Measurements from ENCODE around the gene WWC1.
A peak's percentile ranks its signal among the peaks of the same experiment; 100 is the strongest.

WWC1 gene

DNA sequence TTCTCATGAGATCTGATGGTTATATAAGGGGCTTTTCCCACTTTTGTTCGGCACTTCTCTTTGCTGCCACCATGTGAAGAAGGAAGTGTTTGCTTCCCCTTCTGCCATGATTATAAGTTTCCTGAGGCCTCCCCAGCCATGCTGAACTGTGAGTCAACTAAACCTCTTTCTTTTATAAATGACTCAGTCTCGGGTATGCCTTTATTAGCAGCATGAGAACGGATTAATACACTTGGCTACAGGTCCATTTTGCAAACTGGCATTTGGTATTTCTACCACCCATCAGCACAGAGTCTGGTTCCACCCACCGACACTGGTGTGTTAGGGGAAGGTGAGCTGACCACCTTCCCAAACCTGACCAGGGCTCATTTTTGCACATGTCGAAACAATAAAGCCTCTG lies 146.9 kb downstream of the WWC1 start:
- Histone ChIP-seq H3K4me3 (ENCODE audit: low read length) (no peak overlapping the region), H3K36me3 (ENCODE audit: insufficient read depth, low read depth, low read length) (peaks cover 59% of the 10 kb centered on the region), H3K9ac (ENCODE audit: low read depth, low read length) (no peak overlapping the region)

DNA sequence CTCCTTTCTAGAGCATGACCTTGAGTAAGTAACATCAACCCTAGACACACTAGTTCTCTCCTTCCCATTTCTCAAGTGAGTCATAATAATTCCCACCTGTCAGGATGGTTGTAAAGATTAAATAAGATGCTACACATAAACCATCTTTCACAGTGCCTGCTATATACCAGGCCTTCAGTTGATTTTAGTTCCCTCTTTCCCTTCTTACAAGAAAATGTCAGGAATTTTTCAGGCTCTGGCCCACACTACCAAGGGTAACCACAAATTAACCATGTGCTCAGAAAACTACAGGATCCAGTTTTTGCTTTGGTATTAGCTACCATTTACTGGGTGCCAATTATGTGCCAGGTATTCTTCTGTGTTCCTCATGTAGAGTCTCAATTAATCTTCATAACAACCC lies 152.1 kb downstream of the WWC1 start:
- Histone ChIP-seq H3K27me3 (ENCODE audit: insufficient read depth, low read length) (no peaks in the 10 kb centered on the region), H3K9me3 (ENCODE audit: insufficient read depth, low read depth, low read length) (no peaks in the 10 kb centered on the region), H3K27ac (ENCODE audit: low read length) (no peak overlapping the region), H3K36me3 (ENCODE audit: insufficient read depth, low read depth, low read length) (peaks cover 71% of the 10 kb centered on the region), H3K4me1 (ENCODE audit: insufficient read depth, low read length) (no peaks in the 10 kb centered on the region), H3K9ac (ENCODE audit: low read depth, low read length) (no peak overlapping the region), H3K4me3 (ENCODE audit: low read length) (no peak overlapping the region)

More for the DNA sequence above, 146.9 kb downstream of the WWC1 start:
- H3K27ac ChIP-seq (ENCODE audit: low read length): no peak overlapping the region
- H3K27me3 ChIP-seq (ENCODE audit: insufficient read depth, low read length): no peaks in the 10 kb centered on the region
- peaks cover 9% of the 10 kb centered on the region; the same call in 1 of the 2 replicates for H3K4me1 ChIP-seq (ENCODE audit: insufficient read depth, low read length)
- H3K9me3 ChIP-seq (ENCODE audit: insufficient read depth, low read depth, low read length): no peaks in the 10 kb centered on the region

GRCh38 chr5:168443950-168444700 lies 152.7 kb downstream of the WWC1 start:
- H3K36me3 ChIP-seq (ENCODE audit: insufficient read depth, low read depth, low read length): peaks cover 68% of the 10 kb centered on the region
- H3K4me3 ChIP-seq (ENCODE audit: low read length): no peak overlapping the region
- H3K27ac ChIP-seq (ENCODE audit: low read length): no peak overlapping the region
- no peaks in the 10 kb centered on the region for H3K4me1 ChIP-seq (ENCODE audit: insufficient read depth, low read length)
- H3K27me3 ChIP-seq (ENCODE audit: insufficient read depth, low read length): no peaks in the 10 kb centered on the region
- no peaks in the 10 kb centered on the region for H3K9me3 ChIP-seq (ENCODE audit: insufficient read depth, low read depth, low read length)
- H3K9ac ChIP-seq (ENCODE audit: low read depth, low read length): no peak overlapping the region

GRCh38 chr5:168446983-168447619 lies 155.7 kb downstream of the WWC1 start:
- Histone ChIP-seq H3K27ac (ENCODE audit: low read length) (no peak overlapping the region), H3K27me3 (ENCODE audit: insufficient read depth, low read length) (no peaks in the 10 kb centered on the region), H3K9me3 (ENCODE audit: insufficient read depth, low read depth, low read length) (no peaks in the 10 kb centered on the region), H3K4me1 (ENCODE audit: insufficient read depth, low read length) (no peaks in the 10 kb centered on the region), H3K4me3 (ENCODE audit: low read length) (no peak overlapping the region), H3K9ac (ENCODE audit: low read depth, low read length) (0 out of 2 replicates have a peak overlapping the region, but pooled peaks have one; percentile 3), H3K36me3 (ENCODE audit: insufficient read depth, low read depth, low read length) (peaks cover 55% of the 10 kb centered on the region)

DNA sequence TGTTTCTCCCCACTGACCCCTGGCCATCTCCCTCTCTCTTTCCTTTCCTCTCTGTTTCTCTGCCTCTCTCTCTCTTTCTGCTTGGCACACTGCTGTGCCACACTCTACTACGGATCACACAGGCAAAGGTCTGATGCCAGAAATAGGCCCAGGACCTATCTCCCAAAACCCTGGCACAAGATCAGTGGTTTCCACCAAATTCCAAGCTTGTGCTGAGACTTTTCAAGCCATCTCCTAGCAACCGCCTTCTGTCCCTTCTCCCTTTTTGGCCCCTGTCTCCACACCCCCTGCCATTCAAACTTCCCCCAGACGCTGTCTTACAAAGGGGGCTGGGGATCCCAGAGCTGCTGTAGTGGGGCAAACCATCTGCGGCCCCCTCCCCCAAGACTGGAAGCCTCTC lies 156.4 kb downstream of the WWC1 start:
- Histone ChIP-seq H3K27ac (ENCODE audit: low read length) (no peak overlapping the region), H3K9ac (ENCODE audit: low read depth, low read length) (no peak overlapping the region), H3K27me3 (ENCODE audit: insufficient read depth, low read length) (no peaks in the 10 kb centered on the region), H3K9me3 (ENCODE audit: insufficient read depth, low read depth, low read length) (no peaks in the 10 kb centered on the region), H3K4me1 (ENCODE audit: insufficient read depth, low read length) (no peaks in the 10 kb centered on the region), H3K4me3 (ENCODE audit: low read length) (no peak overlapping the region), H3K36me3 (ENCODE audit: insufficient read depth, low read depth, low read length) (peaks cover 56% of the 10 kb centered on the region)

- Histone ChIP-seq H3K27ac (ENCODE audit: low read length) (no peak overlapping the region), H3K27me3 (ENCODE audit: insufficient read depth, low read length) (no peaks in the 10 kb centered on the region), H3K4me1 (ENCODE audit: insufficient read depth, low read length) (no peaks in the 10 kb centered on the region), H3K9me3 (ENCODE audit: insufficient read depth, low read depth, low read length) (no peaks in the 10 kb centered on the region), H3K4me3 (ENCODE audit: low read length) (no peak overlapping the region), H3K9ac (ENCODE audit: low read depth, low read length) (no peak overlapping the region), H3K36me3 (ENCODE audit: insufficient read depth, low read depth, low read length) (peaks cover 50% of the 10 kb centered on the region)
Observed at GRCh38 chr5:168449166-168449565, 157.7 kb downstream of the WWC1 start.

- Histone ChIP-seq H3K27ac (ENCODE audit: low read length) (no peak overlapping the region), H3K9me3 (ENCODE audit: insufficient read depth, low read depth, low read length) (no peaks in the 10 kb centered on the region), H3K27me3 (ENCODE audit: insufficient read depth, low read length) (no peaks in the 10 kb centered on the region), H3K4me3 (ENCODE audit: low read length) (no peak overlapping the region), H3K36me3 (ENCODE audit: insufficient read depth, low read depth, low read length) (peaks cover 56% of the 10 kb centered on the region), H3K4me1 (ENCODE audit: insufficient read depth, low read length) (no peaks in the 10 kb centered on the region), H3K9ac (ENCODE audit: low read depth, low read length) (no peak overlapping the region)
Observed at GRCh38 chr5:168451565-168451964, 160.1 kb downstream of the WWC1 start.

DNA sequence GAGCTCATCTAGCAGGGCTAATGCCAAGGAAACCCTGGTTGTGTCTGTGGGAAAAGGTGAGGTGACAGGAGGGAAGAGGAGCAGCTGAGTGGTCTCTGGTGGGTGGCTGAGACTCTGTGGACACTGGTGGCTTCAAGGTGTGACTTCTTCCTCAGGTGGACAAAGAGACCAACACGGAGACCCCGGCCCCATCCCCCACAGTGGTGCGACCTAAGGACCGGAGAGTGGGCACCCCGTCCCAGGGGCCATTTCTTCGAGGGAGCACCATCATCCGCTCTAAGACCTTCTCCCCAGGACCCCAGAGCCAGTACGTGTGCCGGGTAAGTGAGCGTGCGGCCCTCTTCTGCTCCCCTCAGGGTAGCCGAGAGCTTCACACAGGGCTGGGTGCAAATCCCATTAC lies 163.8 kb downstream of the WWC1 start:
- H3K4me1 ChIP-seq (ENCODE audit: insufficient read depth, low read length): no peaks in the 10 kb centered on the region
- H3K4me3 ChIP-seq (ENCODE audit: low read length): no peak overlapping the region
- no peaks in the 10 kb centered on the region for H3K9me3 ChIP-seq (ENCODE audit: insufficient read depth, low read depth, low read length)
- H3K27me3 ChIP-seq (ENCODE audit: insufficient read depth, low read length): no peaks in the 10 kb centered on the region
- H3K36me3 ChIP-seq (ENCODE audit: insufficient read depth, low read depth, low read length): peaks cover 79% of the 10 kb centered on the region
- H3K27ac ChIP-seq (ENCODE audit: low read length): no peak overlapping the region
- no peak overlapping the region for H3K9ac ChIP-seq (ENCODE audit: low read depth, low read length)

DNA sequence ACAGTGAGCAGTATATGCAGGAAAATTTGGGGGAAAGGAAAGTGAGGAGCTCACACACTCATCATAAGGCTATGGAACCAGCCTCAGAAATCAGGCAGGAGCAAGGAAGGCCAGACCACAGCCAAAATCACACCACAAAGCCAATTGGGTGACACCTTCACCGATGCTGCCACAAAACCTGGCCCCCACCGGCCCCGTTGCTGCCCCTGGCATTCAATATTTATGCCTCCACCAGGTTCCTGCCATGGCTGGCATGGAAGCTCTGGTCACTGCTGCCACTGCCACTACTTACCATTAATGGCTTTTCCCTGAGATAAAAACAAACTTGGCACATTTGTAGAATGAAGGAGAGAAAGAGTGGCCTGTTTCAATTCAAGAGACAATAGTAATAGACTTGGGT lies 166.1 kb downstream of the WWC1 start:
- H3K36me3 ChIP-seq (ENCODE audit: insufficient read depth, low read depth, low read length): peaks cover 86% of the 10 kb centered on the region
- no peak overlapping the region for H3K27ac ChIP-seq (ENCODE audit: low read length)
- no peak overlapping the region for H3K9ac ChIP-seq (ENCODE audit: low read depth, low read length)
- no peaks in the 10 kb centered on the region for H3K27me3 ChIP-seq (ENCODE audit: insufficient read depth, low read length)
- H3K4me3 ChIP-seq (ENCODE audit: low read length): no peak overlapping the region
- H3K4me1 ChIP-seq (ENCODE audit: insufficient read depth, low read length): no peaks in the 10 kb centered on the region
- H3K9me3 ChIP-seq (ENCODE audit: insufficient read depth, low read depth, low read length): no peaks in the 10 kb centered on the region

DNA sequence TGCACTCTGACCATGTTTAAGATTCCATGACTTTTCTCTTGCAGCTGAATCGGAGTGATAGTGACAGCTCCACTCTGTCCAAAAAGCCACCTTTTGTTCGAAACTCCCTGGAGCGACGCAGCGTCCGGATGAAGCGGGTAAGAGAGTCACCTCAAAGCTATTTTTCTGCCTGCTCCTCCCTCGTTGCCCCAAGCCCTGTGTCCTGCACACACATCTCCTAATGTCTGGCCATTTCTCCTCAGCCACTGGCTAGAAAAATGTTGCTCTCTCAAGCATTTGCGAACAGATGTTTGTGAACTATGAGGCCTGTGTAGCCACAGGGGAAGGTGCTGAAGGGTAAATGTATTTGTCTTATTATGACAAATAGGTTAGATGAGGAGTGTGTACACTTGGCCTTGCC lies 169.2 kb downstream of the WWC1 start:
- Histone ChIP-seq H3K27me3 (ENCODE audit: insufficient read depth, low read length) (no peaks in the 10 kb centered on the region), H3K4me1 (ENCODE audit: insufficient read depth, low read length) (no peaks in the 10 kb centered on the region), H3K9ac (ENCODE audit: low read depth, low read length) (no peak overlapping the region), H3K9me3 (ENCODE audit: insufficient read depth, low read depth, low read length) (no peaks in the 10 kb centered on the region), H3K36me3 (ENCODE audit: insufficient read depth, low read depth, low read length) (peaks cover 93% of the 10 kb centered on the region), H3K27ac (ENCODE audit: low read length) (no peak overlapping the region), H3K4me3 (ENCODE audit: low read length) (no peak overlapping the region)

DNA sequence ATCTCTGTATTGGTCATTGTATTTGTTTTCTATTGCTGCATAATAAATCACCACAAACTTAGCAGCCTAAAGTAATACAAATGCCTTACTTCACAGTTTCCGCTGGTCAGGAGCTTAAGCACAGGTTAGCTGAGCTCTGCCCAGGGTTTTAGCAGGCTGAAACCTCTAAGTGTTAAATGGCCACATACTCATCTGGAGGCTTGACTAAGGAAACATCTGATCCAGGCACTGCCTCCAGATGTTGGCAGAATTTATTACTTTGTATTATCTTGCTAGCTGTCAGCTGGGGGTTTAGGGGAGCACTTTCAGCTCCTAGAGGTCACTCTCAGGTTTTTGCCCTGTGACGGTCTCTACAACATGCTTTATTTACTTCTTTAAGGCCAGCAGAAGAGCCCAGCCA lies 171.6 kb downstream of the WWC1 start:
- H3K27ac ChIP-seq (ENCODE audit: low read length): no peak overlapping the region
- no peaks in the 10 kb centered on the region for H3K27me3 ChIP-seq (ENCODE audit: insufficient read depth, low read length)
- H3K9me3 ChIP-seq (ENCODE audit: insufficient read depth, low read depth, low read length): no peaks in the 10 kb centered on the region
- no peak overlapping the region for H3K4me3 ChIP-seq (ENCODE audit: low read length)
- peaks cover 83% of the 10 kb centered on the region for H3K36me3 ChIP-seq (ENCODE audit: insufficient read depth, low read depth, low read length)
- H3K9ac ChIP-seq (ENCODE audit: low read depth, low read length): no peak overlapping the region
- H3K4me1 ChIP-seq (ENCODE audit: insufficient read depth, low read length): no peaks in the 10 kb centered on the region

DNA sequence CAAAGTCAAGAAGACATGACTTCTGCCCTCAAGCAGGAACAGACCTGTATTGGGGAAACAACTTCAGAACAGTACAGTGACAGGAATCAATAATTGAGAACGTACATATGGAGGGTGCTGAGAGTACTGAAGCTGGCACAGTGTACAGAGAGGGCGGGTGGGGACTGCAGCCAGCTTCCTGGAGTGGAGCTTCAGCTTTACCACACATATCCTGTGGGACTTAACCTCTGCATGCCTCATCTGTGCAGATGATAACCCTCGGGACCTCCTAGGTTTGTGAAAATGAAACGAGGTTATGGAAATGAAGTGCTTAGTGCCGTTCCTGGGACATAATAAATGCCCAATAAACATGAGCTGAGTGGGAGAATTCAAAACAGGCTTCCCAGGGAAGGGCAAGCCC lies 172.8 kb downstream of the WWC1 start:
- Histone ChIP-seq H3K4me3 (ENCODE audit: low read length) (no peak overlapping the region), H3K4me1 (ENCODE audit: insufficient read depth, low read length) (no peaks in the 10 kb centered on the region), H3K27me3 (ENCODE audit: insufficient read depth, low read length) (no peaks in the 10 kb centered on the region), H3K9me3 (ENCODE audit: insufficient read depth, low read depth, low read length) (no peaks in the 10 kb centered on the region), H3K9ac (ENCODE audit: low read depth, low read length) (no peak overlapping the region), H3K36me3 (ENCODE audit: insufficient read depth, low read depth, low read length) (peaks cover 83% of the 10 kb centered on the region), H3K27ac (ENCODE audit: low read length) (no peak overlapping the region)

All from iPS-20b (cell line).